Uterus (tissue), 4 donors: ENCODE measurements around the gene CHMP3. TPM values are rescaled to one million over a fixed set of nuclear protein-coding genes. Genes with fewer than 3 reads are reported as not detected.

Experiments
- DNase-seq, 2 donors: peaks; one replicate each; pipeline ENCODE4 v3.0.0-alpha.2; 2019 to 2020
- H3K27ac ChIP-seq, 2 donors: fragments of 200-600 bp; sonication (generic); 1 replicate in 1 of 2; 2 replicates in 1 of 2; pipeline ENCODE4 v1.5.1; 2016 to 2018
- H3K27me3 ChIP-seq, 2 donors: fragments of 200-600 bp; sonication (generic); one replicate each; pipeline ENCODE4 v1.5.1; 2018 to 2019; ENCODE audit warnings: control low read depth in 1 of 2
- H3K36me3 ChIP-seq, 2 donors: fragments of 200-600 bp; sonication (generic); one replicate each; pipeline ENCODE4 v1.5.1; 2019; ENCODE audit warnings: control low read depth in 1 of 2
- H3K4me1 ChIP-seq, 2 donors: fragments of 200-600 bp; sonication (generic); one replicate each; pipeline ENCODE4 v1.5.1; 2018 to 2019; ENCODE audit warnings: control low read depth in 1 of 2
- H3K4me3 ChIP-seq, 2 donors: fragments of 200-600 bp; sonication (generic); 1 replicate in 1 of 2; 2 replicates in 1 of 2; pipeline ENCODE4 v1.5.1; 2018 to 2019; ENCODE audit warnings: mild to moderate bottlenecking in 1 of 2
- H3K9me3 ChIP-seq, 2 donors: fragments of 200-600 bp; sonication (generic); one replicate each; pipeline ENCODE4 v1.5.1; 2019; ENCODE audit warnings: control low read depth in 1 of 2
- CTCF ChIP-seq, 4 experiments: fragments of 200-600 bp in 2 of 4; fragments of 450-650 bp in 2 of 4; sonication (generic) in 2 of 4; IDR thresholded peaks; one replicate each; pipeline ENCODE4 v1.5.1; 2016 to 2019; ENCODE audit warnings: antibody characterized with exemption in 4 of 4, mild to moderate bottlenecking in 2 of 4, moderate library complexity in 1 of 4
- POLR2A ChIP-seq, 2 donors: fragments of 450-650 bp; IDR thresholded peaks; one replicate each; pipeline ENCODE4 v1.6.1; 2016; ENCODE audit warnings: antibody characterized with exemption in 2 of 2, mild to moderate bottlenecking in 1 of 2, moderate library complexity in 1 of 2
- intact Hi-C: fragments of 100-400 bp; cut with DNase I; formaldehyde crosslinking; loops from one replicate; pipeline ENCODE4 v1.15.1; 2023; ENCODE audit warnings: low total_unique reads
- total RNA-seq, 4 donors: library from RNA; depleted of rRNA in 3 of 4; stranded (reverse); fragments of >200 nt in 3 of 4; gene quantifications; one replicate each; pipeline versions ENCODE4 v1.1.0 to v1.2.4, GENCODE V29; 2014 to 2023
- donor health status: DM: yes; HTN: yes; CAD: no.

Gene CHMP3
- total RNA-seq, 4 donors from 2014 or later = 62.4 to 143 (median 94.4) TPM

- H3K27ac ChIP-seq = no peak overlapping the region
- no peaks in the 10 kb centered on the region for H3K9me3 ChIP-seq
Observed at GRCh38 chr2:86519349-86519748, 43.9 kb downstream of the CHMP3 start.

GRCh38 chr2:86518481-86518880 lies 44.8 kb downstream of the CHMP3 start:
- DNase-seq = no peak
- Histone ChIP-seq H3K36me3 (no peaks in the 10 kb centered on the region), H3K4me3 (no peak overlapping the region), H3K4me1 (no peaks in the 10 kb centered on the region), H3K9me3 (no peaks in the 10 kb centered on the region), H3K27ac (no peak overlapping the region), H3K27me3 (no peaks in the 10 kb centered on the region)
- intact Hi-C loops = no loop called here
- TF ChIP-seq POLR2A (IDR thresholded peaks at IDR 0.05) (no peak), CTCF (IDR thresholded peaks at IDR 0.05) (peak in 1 of 4 experiments; percentile 15)

More at GRCh38 chr2:86519349-86519748, 43.9 kb downstream of the CHMP3 start:
- intact Hi-C loops = no loop called here
- no peaks in the 10 kb centered on the region for H3K27me3 ChIP-seq
- TF ChIP-seq CTCF (IDR thresholded peaks at IDR 0.05) (no peak), POLR2A (IDR thresholded peaks at IDR 0.05) (no peak)
- no peaks in the 10 kb centered on the region for H3K4me1 ChIP-seq
- H3K36me3 ChIP-seq = no peaks in the 10 kb centered on the region
- H3K4me3 ChIP-seq = no peak overlapping the region
- DNase-seq = no peak

GRCh38 chr2:86513948-86514660 lies 49.1 kb downstream of the CHMP3 start:
- no peaks in the 10 kb centered on the region for H3K9me3 ChIP-seq
- no peaks in the 10 kb centered on the region for H3K27me3 ChIP-seq
- H3K36me3 ChIP-seq = no peaks in the 10 kb centered on the region
- H3K27ac ChIP-seq = no peak overlapping the region
- H3K4me1 ChIP-seq = no peaks in the 10 kb centered on the region
- no peak for TF ChIP-seq CTCF (IDR thresholded peaks at IDR 0.05)
- TF ChIP-seq POLR2A (IDR thresholded peaks at IDR 0.05) = no peak
- DNase-seq = no peak
- intact Hi-C loops = no loop called here
- H3K4me3 ChIP-seq = no peak overlapping the region

- H3K36me3 ChIP-seq = no peaks in the 10 kb centered on the region
- TF ChIP-seq CTCF (IDR thresholded peaks at IDR 0.05) (no peak), POLR2A (IDR thresholded peaks at IDR 0.05) (no peak)
- no peak overlapping the region for H3K27ac ChIP-seq
- H3K4me3 ChIP-seq = no peak overlapping the region
- no peaks in the 10 kb centered on the region for H3K27me3 ChIP-seq
- no peaks in the 10 kb centered on the region for H3K9me3 ChIP-seq
- intact Hi-C loops = no loop called here
- H3K4me1 ChIP-seq = no peaks in the 10 kb centered on the region
- no peak for DNase-seq
Observed at GRCh38 chr2:86512892-86513291, 50.4 kb downstream of the CHMP3 start.

- H3K4me1 ChIP-seq = no peaks in the 10 kb centered on the region
- H3K36me3 ChIP-seq = no peaks in the 10 kb centered on the region
- H3K4me3 ChIP-seq = no peak overlapping the region
- intact Hi-C loops = no loop called here
- DNase-seq = no peak
- no peaks in the 10 kb centered on the region for H3K9me3 ChIP-seq
- H3K27me3 ChIP-seq = no peaks in the 10 kb centered on the region
- TF ChIP-seq CTCF (IDR thresholded peaks at IDR 0.05) = no peak
- TF ChIP-seq POLR2A (IDR thresholded peaks at IDR 0.05) = no peak
- no peak overlapping the region for H3K27ac ChIP-seq
Observed at GRCh38 chr2:86512034-86512433, 51.2 kb downstream of the CHMP3 start.
